LoVo (cell line): Measurements from ENCODE around the gene ARHGAP22.

Experiments used
- DNase-seq: peaks from one replicate; pipeline ENCODE4 v3.0.0-alpha.2; 2016; ENCODE audit warnings: low spot score

ARHGAP22 gene

DNA sequence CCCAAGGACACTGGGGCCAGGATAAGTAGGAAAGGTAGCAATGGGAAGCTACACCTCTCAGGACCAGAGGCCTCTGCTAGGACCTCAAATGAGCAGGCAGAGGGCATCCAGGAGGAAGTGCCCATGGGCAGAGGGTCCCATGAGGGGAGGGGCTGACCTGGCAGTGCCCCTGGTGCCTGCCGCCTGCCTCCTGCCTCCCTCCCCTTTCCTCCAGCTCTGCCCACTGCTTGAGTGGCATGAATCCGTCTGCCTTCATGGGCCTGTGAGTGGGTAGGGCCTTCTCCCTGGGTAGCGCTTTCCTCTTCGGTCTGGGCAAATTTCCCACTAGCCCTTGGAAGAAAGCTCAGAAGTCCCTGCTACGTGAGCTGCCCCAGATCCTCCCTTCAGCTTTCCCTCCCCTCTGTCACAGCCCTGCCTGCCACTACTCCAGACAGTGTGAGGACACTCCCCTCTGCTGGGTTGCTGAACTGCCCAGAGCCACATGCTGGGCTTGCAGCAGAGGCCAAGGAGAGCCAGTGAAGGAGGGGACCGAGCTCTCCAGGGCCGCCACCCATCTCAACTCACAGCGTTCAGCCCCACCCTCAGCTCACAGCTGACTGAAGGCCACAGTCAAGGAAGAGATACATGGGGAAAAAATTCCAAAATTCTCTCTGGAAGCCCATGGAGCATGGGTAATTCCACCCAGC is 141.4 kb downstream of the ARHGAP22 start:
- DNase-seq = no peak

DNA sequence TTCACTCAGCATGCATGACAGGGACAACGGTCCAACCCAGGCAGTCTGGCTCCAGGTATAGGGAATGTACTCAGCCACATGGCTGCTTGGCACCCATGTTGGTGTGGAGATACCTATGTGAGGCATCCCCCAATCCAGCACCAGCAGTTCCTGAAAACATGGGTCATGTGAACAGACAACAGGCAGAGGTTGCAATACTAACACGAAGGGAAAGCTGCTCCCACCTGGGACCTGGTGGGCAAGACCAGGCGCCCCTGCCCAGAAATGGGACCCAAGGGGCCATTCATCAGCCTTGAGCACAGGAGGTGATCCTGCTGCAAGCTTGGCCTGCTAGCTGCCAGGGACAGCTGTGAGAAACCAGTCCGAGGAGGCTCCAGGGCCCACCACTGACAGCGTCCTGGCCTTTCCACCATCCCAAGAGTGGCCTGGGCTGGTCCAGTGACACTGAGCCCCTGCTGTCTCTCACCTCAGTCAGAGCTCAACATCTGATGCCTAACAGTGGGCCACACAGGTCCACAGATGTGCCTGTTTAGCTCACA is 142.3 kb downstream of the ARHGAP22 start:
- DNase-seq = no peak

DNA sequence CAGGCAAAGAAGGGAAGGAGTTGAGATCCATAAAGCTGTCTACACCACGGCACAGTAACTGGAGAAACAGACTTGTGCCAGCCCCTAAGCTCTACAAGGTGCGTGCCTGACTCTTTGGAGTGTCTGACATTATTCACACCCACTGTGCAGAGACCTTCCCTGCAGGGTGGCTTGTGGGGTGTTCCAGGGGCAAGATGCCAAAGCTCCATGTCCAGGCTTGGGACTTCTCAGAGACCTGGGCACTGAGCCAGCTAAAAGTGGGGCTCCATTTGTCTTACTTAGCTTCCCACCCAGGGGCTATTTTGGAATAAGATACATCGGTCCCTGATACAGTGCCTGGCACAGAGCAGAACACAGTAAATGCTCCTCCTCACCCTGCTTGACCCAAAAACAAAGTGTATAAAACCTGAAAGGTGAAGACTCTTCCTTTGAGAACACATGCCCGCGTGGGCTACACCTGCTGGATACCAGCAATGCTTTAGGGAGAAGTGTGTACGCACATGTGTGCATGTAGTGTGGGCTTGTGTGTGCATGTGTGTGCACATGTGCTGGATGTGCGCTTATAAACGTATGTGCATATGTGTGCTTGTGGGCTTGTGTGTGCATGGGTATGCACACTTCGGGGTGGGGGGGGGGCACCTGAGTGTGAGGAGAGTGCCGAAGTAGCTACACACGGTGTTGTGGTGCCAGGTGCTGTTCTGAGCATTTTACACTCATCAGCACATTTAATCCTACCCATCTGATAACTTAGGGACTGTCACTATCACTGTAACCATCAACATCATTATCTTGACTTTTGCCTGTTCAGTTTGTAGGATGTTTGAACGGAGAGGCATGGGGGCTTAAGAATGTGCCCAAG is 143.0 kb downstream of the ARHGAP22 start:
- no peak for DNase-seq

DNA sequence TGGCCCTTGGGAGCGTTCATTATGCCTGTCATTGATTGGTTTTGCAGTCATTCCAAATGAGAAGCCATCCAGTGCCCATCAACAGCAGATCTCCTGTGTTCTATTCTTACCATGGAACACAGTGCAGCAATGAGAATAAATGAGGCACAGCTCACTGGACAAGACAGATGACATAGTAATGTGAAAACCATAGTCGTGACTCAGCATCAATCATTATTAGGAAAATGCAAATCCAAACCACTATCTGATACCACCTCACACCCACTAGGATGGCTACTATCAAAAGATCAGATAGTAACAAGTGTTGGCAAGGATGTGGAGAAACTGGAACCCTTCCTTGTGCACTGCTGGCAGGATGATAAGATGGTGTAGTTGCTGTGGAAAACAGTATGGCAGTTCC is 144.7 kb downstream of the ARHGAP22 start:
- no peak for DNase-seq

DNA sequence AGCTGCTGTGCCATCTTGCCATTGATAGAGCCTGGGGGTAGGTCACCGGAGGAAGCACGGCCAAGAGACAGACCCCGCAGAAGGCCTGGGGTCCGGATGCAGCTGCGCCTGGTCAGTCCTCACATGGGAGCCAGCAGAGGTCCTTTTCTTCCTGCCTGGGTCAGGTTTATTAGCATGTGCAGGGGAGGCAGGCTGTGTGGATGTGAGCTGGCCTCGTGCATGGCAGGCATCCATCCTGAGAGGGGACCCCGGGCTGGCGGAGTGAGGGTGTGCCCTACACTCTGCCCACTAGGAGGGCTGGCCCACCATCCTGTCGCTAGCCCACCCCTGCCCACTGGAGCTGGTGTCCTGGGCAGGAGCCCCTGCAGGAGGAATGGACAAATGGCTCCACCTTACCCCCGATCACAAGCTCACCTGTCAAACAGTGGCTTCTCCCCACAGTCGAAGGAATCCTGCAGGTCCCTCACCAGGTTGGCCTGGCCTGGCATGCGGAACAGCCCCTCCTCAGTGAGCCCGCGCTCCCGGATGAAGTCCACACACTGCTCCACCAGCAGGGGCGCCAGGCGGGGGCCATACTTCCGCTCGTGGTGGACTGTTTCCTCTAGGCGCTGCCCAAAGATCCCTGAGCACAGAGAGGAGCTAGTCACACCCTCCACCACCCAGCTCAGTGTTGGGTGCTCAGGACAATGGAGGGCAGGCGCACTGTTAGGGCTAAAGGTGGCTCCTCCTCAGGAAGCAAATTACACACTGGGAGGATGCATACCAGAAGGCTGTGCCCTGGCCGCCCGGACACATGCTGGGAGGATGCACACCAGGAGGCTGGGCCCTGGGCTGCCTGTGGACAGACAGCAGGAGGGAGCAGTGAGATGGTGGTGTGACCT is 145.4 kb downstream of the ARHGAP22 start:
- DNase-seq = no peak

DNA sequence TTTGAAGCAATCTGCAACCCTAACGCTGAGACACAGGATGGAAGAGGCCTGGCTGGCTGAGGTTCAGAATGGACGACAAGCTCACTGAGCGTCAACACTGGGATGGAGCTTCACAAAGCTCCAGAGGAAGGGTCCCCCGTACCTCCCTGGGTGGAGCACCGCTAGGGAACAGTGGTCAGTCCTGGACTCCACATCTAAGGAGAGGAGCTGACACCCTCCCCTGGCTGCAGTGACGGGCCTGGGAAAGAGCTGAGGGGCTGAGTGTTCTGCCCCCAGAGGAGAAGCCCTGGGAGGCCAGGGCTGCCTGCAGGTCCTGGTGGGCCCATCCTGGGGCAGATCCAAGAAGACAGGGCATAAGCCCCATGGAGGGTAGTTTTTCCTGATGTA is 146.2 kb downstream of the ARHGAP22 start:
- no peak for DNase-seq

DNA sequence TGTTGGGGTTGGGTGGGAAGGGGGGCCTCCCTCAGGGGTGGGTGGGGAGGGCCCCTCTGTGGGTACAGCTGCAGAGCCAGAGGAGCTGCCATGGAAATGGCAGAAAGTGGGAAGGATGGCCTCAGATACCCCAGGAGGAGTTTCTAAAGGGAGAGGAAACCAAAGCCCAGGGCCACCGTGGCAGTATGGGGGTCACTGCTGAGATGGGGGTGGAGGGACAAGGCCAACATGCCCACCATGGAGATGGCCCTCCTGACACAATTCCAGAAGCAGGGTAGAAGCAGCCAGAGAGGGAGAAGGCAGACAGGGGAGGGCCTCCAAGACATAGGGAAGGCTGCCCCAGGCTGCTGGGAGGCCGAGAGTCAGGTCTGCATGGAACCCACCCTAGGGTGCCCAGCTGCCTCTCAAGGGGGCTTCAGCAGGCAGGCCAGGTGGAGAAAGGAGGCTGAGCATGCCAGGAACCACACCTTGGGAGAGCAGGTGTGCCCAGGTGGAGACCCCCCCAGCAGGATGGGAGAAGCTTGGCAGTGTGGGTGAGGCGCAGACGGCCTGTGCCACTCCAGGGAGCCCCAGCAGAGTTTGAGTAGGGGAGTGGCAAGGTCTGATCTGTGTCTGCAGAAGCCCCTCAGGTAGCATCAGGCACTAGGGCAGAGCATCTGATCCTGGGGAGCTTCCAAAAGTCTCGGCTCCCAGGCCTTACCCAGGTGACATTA is 146.8 kb downstream of the ARHGAP22 start:
- no peak for DNase-seq

DNA sequence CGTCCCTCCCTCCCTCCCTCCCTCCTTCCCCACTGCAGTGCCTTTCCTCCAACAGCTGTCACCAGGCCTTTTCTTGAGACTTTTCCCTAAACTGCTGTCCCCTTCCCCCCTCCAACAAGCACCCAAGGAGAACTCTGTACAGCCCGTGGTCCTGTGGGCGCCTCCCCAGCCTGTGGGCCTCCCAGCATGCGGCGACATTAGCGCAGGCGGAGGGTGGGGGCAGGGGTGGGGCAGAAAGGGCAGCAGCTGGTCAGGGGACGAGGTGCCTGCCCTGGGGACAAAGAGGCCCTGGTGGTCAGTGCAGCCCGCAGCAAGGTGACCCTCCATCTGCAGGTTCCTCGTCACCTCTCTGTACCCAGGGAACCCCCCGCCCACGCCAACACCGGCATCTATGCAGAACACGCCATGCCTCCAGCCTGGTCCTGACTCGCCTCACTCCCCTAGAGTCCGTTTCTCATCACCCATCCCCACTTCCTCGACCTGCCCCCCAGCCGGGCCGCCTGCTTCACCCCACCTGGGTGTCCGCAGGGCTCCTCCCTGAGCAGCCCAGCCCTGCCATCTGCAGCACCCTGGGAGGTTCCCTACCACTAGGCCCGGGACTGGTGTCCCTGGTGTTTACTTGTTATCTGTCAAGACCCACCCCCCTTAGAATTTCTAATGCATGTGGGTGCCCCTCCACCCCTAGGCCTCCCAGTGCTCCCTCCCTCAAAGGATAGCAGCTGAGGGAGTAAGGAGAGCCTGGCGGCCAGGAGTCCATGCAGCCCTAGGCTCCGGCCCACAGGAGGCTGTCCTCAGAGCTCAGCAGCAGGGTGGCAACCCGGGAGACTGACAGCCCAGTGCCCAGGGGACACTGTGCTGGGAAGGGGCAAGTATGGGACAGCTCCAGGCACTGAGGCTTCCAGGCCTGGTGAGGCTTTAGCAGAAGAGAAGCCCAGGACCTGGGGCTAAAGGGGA is 147.8 kb downstream of the ARHGAP22 start:
- no peak for DNase-seq

DNA sequence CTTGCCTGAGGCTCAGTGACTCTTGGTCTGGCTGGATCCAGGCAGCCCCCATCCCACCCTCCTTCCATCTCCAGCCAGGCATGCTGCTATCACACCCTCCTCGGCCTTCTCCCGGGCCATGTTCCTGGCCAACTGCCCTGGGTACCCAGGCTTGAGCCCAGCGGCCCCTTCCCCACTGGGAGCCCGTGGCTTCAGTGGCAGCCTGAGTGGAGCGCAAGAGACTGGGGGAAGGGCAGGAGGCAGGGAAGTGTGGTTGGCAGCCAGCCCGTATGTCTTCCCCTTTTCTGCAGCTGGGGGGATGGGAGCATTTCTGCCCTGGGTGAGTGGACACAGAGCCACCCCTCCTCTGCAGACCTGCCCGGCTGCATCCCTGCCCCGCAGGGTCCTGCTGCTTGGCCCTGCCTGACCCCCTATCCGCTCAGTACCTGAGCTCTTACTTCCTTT is 148.5 kb downstream of the ARHGAP22 start:
- DNase-seq = no peak

DNA sequence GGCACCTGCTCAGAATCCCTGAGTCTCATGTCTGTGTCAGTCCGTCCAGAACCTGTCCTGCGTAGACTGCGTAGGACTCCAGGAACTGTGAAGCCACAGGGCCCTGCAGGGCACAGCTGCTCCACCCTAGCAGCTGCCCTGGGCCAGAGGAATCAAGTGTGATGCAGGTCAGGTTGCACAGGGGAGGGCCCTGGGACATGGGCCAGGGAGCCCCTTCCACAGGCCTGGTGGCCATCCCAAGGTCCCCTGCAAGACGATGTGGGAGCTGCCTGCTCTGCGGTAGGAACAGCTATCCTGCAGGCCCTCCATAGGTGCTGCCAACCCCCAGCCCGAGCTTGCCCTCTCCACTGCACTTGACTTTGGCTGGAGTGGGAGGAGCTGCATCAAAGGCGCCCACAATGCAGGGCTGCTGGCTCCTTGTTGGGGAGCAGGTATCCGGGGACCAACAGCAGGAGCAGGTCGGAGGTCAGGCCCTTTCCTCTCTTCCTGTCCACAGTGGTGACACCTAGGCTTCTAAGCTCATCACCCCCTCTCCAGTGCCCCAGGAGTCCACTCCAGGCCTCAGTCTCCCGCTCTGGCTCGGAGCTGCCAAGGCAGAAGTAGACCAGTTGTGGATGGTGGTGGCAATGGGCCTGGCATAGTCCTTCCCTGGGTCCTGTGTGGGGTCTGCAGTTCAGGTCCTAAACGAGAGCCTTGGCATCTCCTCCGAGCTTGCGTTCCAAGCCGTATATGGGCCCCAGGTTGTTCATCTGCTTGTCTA is 149.3 kb downstream of the ARHGAP22 start:
- DNase-seq = no peak

DNA sequence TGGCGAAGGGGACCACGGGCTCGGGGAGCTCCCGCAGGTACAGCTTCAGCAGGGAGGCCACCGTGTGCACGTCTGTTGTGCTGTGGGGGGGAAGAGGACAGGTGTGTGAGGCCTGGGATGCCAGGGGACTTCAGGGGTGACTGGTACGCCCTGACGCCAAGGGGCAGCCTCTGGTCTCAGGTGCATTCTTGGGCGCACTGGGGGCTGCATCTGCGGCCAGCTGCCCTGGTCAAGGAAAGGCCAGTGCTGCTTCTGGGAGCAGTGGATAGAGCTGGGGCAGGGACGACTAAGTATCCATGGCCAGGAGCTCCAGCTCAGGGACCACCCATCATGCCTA is 149.8 kb downstream of the ARHGAP22 start:
- no peak for DNase-seq

DNA sequence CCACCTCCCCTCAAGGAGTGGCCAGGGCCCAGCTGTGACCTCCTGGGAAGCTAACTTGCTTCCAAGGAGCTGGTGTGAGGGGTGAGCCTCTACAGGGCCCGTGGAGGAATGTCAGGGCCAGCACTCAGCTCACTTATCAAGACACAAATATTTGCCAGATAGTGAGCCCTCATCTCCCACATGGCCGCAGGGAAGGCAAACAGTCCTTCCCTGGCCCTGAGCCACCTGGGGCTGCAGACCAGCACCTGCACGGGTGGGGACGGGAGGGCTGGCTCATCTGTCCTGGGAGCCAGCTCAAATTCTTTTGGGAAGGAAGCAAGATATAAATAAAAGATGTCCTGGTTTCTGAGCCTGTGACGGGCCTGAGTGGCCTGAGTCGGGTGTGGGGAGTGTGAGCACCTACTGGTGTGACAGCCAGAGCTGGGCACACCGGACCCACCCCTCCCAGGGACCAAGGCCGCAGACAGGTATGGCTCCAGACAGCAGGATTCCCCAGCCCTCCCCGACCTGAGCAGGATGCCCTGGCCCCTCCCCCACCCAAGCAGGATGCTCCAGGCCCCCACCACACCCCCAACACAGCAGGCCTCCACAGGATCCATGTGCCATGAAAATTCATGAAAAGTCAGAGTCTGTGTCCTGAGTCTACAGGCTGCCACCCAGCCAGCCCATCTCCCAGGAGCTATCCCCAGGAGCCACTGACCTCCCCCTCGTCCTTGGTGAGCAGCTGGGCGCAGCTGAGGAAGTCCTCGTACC is 150.4 kb downstream of the ARHGAP22 start:
- DNase-seq = no peak

DNA sequence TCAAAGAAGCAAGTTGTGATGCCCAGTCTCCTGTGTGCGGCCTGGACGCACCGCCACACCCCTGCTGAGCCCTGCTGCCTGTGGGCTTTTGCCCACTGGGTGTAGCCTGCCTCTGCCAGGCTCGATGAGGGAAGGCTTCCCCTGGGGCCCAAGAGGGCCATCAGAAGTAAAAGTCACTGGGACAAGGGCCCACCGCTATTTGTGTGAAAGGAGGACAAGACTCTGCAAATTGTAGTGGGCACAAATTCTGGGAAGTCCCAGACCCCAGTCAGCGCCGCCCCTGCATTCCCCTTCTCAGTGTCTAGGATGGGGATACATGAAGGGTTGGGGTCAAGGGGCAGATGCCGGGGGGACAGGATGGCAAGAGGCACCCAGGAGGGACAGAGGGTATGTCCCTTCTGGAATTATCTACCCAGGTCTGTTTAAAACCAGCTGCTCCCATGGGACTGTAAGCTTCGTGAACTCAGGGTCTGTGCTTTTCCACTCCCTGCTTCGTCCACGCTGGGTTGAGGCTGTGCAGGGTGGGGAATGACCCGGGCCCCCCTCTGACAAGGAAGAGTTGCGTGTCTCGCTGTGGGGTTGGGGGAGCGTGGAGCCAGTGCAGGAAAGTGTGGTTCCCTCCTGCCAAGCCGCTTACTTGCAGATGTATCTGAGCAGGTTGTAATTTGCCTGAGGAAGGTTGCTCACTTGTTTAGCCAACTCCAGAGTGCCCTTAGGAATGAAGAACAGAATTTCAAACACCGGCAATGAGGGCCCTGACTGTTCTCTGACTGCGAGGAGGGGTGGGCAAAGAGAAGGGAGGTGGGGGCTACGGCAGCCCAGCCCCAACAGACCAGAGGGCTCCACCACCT is 151.2 kb downstream of the ARHGAP22 start:
- DNase-seq = no peak

DNA sequence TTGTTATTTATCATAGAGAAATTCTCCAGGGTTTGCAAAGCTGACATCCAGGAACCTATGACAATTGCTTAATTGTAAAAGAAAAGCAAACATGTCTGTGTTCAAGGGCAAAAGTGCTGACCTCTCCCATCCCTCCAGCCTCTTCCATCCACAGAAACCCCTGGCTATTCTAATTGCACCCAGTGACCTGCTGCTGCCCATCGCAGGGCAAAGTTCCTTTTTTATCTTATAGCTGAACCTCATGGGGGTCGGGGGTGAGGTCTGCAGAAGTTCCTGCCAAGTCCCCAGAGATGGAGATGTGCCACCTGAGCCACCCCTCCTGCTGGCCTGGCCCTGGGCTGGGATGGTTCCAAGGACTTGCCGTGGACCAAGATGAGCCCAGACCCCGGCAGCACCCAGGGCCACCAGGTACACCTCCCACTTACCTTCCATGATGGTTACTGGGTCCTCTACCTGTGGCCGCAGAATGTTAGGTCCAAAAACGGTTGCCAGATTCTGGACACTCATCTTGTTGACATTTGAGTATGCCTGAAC is 151.9 kb downstream of the ARHGAP22 start:
- no peak for DNase-seq

DNA sequence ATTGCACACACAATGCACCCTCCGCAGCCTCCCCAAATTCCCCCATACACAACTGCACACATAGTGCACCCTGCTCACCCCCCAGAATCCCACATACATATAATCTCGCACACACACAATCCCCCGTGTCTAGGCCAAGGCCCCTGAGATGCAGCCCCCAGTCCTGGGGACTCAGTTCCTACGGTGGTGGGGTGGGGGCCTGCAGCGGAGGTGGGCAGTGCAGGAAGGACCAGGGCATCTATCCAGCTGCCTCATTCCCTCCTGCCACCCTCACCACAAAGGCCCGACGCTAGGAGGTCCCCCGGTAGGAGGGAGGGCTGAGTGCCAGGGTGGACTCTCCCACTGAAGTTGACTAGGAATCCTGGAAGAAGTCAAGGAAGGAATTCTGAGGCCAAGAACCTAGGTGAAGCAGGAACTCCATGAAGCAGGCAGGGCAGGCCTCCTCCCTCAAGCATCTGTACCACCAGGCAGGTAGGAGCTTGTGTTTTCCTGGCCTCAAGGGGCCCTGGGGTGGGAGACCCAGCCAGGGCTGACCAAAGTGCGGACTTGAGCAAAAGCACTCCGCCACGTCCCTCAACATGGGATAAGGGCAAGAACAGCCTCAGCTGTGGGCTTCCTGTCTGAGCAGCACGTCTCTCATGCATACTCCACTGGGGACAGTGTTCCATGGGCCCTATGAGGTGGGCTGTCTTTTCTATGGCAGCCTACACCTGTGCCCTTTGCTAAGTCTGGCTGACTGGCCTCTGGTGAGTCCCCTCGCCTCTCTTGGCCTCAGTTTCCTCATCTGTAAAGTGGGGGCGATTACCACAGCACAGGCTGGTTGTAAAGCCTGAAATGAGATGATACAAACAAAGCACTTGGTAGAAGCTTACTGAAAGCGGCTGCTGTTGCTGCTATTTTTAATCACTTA is 152.6 kb downstream of the ARHGAP22 start:
- no peak for DNase-seq

DNA sequence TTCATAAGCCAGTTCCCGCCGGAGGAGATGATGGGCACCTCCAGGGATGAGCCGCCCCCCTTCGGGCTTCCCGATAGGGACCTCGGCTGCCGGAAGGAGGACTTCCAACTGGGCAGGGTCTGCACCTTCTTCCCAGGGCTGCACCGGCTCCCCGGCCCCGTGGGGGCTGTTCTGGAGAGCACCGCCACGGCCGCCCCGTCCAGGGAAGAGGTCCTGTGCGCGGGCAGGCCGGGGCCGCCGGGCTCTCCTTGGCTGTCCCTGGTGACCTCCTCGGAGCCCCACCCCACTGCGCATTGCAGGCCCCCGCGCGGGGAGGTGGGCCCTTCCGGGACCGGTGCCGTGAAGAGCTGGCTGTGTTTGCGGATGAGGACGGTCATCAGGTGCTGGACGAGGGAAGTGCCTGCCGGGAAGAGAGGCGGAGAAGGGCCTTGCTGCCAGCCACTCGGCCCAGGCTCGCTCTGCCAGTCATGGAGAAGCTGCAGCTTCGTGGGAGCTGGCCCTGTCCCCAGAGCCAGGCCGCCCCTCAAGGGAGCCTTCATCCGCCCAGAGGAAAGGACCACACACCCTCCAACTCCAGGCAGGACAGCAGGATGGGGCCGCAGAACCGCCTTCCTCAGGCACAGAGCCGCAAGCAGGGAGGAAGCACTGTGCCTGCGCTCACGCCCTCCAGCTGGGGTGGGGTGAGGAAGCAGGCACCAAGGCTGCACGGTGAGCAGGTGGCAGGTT is 154.0 kb downstream of the ARHGAP22 start:
- DNase-seq = no peak
